ENCODE measurements around the gene SMTN. TPM values are rescaled to one million over a fixed set of nuclear protein-coding genes. Genes with fewer than 3 reads are reported as not detected.

SMTN gene
- total RNA-seq, 1 experiment from 2014 or later: 145 TPM

DNA sequence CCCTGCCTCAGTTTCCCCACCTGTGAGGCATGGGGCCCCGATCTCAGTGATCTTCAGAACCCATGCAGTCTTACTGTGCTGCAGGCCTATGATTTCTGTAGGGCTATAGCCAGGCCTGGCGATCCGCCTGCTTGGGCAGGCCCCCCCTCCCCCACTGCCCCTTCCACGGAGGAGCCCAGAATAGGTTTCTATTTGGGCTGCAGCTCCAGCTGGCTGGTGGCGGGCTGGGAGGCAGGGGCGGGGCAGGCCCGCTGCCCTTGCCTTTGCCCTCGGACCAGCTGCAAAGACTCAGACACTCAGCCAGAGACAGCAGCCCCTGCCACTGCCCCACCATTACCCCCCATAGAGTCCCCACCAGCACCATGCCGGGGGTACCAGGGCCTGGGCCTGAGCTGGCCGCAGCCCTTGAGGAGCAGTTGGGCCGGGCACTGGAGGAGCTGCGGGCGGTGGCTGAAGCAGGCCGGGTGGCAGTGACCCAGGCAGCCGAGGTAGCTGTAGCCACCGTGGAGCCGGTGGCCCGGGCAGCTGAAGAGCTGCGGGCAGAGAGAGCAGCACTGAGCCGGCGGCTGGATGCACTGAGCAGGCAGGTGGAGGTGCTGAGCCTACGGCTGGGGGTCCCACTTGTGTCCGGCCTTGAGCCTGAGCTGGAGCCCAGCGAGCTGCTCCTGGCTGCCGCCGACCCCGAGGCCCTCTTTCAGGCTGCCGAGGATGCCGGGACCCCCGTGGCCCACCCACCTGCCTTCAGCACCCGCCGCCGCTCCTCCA lies 12.2 kb downstream of the SMTN start:
- H3K4me2 ChIP-seq (ENCODE audit: low read length): no peak overlapping the region
- ChIA-PET POLR2A (ENCODE audit: unreplicated experiment) (no interaction called here), CTCF (no interaction called here)
- no peaks in the 10 kb centered on the region for H3K9me3 ChIP-seq (ENCODE audit: low read length)
- no peaks in the 10 kb centered on the region for H3K4me1 ChIP-seq (ENCODE audit: insufficient read depth, low read length)
- no peak overlapping the region for H3K27ac ChIP-seq (ENCODE audit: low read length)
- no peaks in the 10 kb centered on the region for H3K27me3 ChIP-seq (ENCODE audit: low read length)
- H3K36me3 ChIP-seq (ENCODE audit: low read depth, low read length): peaks cover 32% of the 10 kb centered on the region; the same call in 1 of the 2 replicates
- DNase-seq (no peak), ATAC-seq (no peak)
- no peak overlapping the region for H3K4me3 ChIP-seq (ENCODE audit: low read length)
- no peaks in the 10 kb centered on the region for H3F3A ChIP-seq (ENCODE audit: low read length, unreplicated experiment)
- no peaks in the 10 kb centered on the region for H4K20me1 ChIP-seq (ENCODE audit: low read length)
- TF ChIP-seq EZH2 (IDR thresholded peaks at IDR 0.05; ENCODE audit: low read length, unreplicated experiment) (no peak), CTCF (conservative IDR thresholded peaks at IDR 0.05; ENCODE audit: low read depth, low read length) (no peak), EZH2phosphoT487 (IDR thresholded peaks at IDR 0.05; ENCODE audit: borderline replicate concordance, low read length) (no peak)
- intact Hi-C loops (cut with micrococcal nuclease): no loop called here
- H2AFZ ChIP-seq (ENCODE audit: low read length): no peak overlapping the region
- no TSS peak for BruUV-seq (replicated peaks)
- no peaks in the 10 kb centered on the region for H3K79me2 ChIP-seq (ENCODE audit: low read length)
- H3K9me2 ChIP-seq (replicated peaks; ENCODE audit: low read length): no peaks in the 10 kb centered on the region
- no peak overlapping the region for H3K9ac ChIP-seq (ENCODE audit: low read length)

- no peak overlapping the region for H3K4me3 ChIP-seq (ENCODE audit: low read length)
- ChIA-PET POLR2A (ENCODE audit: unreplicated experiment) (no interaction called here), CTCF (no interaction called here)
- no peak overlapping the region for H2AFZ ChIP-seq (ENCODE audit: low read length)
- no peak overlapping the region for H3K27ac ChIP-seq (ENCODE audit: low read length)
- H3K27me3 ChIP-seq (ENCODE audit: low read length): no peaks in the 10 kb centered on the region
- no peaks in the 10 kb centered on the region for H3F3A ChIP-seq (ENCODE audit: low read length, unreplicated experiment)
- H3K79me2 ChIP-seq (ENCODE audit: low read length): no peaks in the 10 kb centered on the region
- peaks cover 32% of the 10 kb centered on the region; the same call in 1 of the 2 replicates for H3K36me3 ChIP-seq (ENCODE audit: low read depth, low read length)
- H3K4me1 ChIP-seq (ENCODE audit: insufficient read depth, low read length): no peaks in the 10 kb centered on the region
- ATAC-seq (no peak), DNase-seq (no peak)
- no peak overlapping the region for H3K9ac ChIP-seq (ENCODE audit: low read length)
- H3K9me2 ChIP-seq (replicated peaks; ENCODE audit: low read length): no peaks in the 10 kb centered on the region
- no peak overlapping the region for H3K4me2 ChIP-seq (ENCODE audit: low read length)
- H4K20me1 ChIP-seq (ENCODE audit: low read length): no peaks in the 10 kb centered on the region
- no TSS peak for BruUV-seq (replicated peaks)
- intact Hi-C loops (cut with micrococcal nuclease): no loop called here
- no peaks in the 10 kb centered on the region for H3K9me3 ChIP-seq (ENCODE audit: low read length)
- TF ChIP-seq EZH2 (IDR thresholded peaks at IDR 0.05; ENCODE audit: low read length, unreplicated experiment): no peak
- no peak for TF ChIP-seq CTCF (conservative IDR thresholded peaks at IDR 0.05; ENCODE audit: low read depth, low read length)
- no peak for TF ChIP-seq EZH2phosphoT487 (IDR thresholded peaks at IDR 0.05; ENCODE audit: borderline replicate concordance, low read length)
These were observed 13.0 kb downstream of the SMTN start for GRCh38 chr22:31094021-31094551.

DNA sequence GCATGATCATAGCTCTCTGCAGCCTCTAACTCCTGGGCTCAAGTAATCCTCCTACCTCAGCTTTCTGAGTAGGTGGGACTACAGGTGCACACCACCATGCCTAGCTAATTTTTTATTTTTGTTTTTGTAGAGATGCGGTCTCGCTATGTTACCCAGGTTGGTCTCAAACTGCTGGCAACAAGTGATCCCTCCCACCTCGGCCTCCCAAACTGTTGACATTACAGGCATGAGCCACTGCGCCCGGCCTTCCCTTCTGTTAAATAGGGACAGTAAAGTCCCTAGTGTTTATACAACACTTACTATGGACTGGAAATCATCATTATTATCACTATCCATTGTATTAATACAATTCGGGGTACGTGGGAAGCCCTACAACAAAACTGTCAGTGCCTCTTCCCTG lies 13.6 kb downstream of the SMTN start:
- Histone ChIP-seq H2AFZ (ENCODE audit: low read length) (no peak overlapping the region), H3K9ac (ENCODE audit: low read length) (no peak overlapping the region), H4K20me1 (ENCODE audit: low read length) (no peaks in the 10 kb centered on the region), H3K27me3 (ENCODE audit: low read length) (no peaks in the 10 kb centered on the region), H3K36me3 (ENCODE audit: low read depth, low read length) (peaks cover 37% of the 10 kb centered on the region; the same call in 1 of the 2 replicates), H3K9me3 (ENCODE audit: low read length) (no peaks in the 10 kb centered on the region), H3K4me1 (ENCODE audit: insufficient read depth, low read length) (no peaks in the 10 kb centered on the region), H3K4me2 (ENCODE audit: low read length) (no peak overlapping the region), H3K27ac (ENCODE audit: low read length) (no peak overlapping the region), H3K9me2 (replicated peaks; ENCODE audit: low read length) (no peaks in the 10 kb centered on the region), H3K79me2 (ENCODE audit: low read length) (no peaks in the 10 kb centered on the region), H3F3A (ENCODE audit: low read length, unreplicated experiment) (no peaks in the 10 kb centered on the region), H3K4me3 (ENCODE audit: low read length) (no peak overlapping the region)
- BruUV-seq (replicated peaks): no TSS peak
- intact Hi-C loops (cut with micrococcal nuclease): no loop called here
- ATAC-seq: no peak
- POLR2A ChIA-PET (ENCODE audit: unreplicated experiment): no interaction called here
- CTCF ChIA-PET: no interaction called here
- DNase-seq: no peak
- no peak for TF ChIP-seq EZH2phosphoT487 (IDR thresholded peaks at IDR 0.05; ENCODE audit: borderline replicate concordance, low read length)
- TF ChIP-seq EZH2 (IDR thresholded peaks at IDR 0.05; ENCODE audit: low read length, unreplicated experiment): no peak
- TF ChIP-seq CTCF (conservative IDR thresholded peaks at IDR 0.05; ENCODE audit: low read depth, low read length): no peak

Data from PC-3 (cell line).